ENCODE results near the gene SYS1. TPM values are rescaled to one million over a fixed set of nuclear protein-coding genes. Genes with fewer than 3 reads are reported as not detected.

The SYS1 gene
- total RNA-seq, 2 donors from 2014 or later = 28.0 to 33.3 TPM

DNA sequence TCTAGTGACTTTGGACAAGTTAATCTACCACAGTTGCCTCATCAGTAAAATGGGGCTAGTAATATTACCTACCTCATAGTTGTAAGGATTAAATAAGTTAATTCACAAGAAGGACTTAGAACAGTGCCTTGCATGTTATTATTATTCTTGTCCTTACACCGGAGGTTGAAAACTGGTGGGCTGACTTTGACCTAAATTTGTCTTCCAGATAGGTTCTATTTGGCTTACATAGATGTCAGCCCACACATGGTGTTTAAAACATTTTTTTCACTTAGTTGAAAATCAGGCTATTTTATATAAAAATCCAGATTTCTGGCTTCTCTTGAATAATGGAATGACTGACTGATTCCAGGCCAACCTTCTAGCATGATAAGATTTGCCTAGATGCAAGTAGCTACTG lies 3.2 kb downstream of the SYS1 start:
- no peak for ATAC-seq
- Mint-ChIP-seq H3K27ac (no peak overlapping the region), H3K9me3 (no peaks in the 10 kb centered on the region)

DNA sequence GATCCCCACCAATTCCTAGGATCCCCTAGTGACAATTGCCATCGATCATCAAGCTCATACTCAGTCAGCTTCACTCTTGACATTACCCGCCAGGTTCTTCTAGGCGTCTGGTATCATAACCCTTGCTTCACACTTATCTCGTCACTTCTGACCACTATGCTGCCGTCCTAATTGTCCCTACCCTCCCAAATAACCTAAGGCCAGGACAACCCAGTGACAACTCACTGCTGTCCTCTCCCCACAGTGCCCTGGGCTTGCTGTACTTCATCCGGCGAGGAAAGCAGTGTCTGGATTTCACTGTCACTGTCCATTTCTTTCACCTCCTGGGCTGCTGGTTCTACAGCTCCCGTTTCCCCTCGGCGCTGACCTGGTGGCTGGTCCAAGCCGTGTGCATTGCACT lies 3.7 kb downstream of the SYS1 start:
- Mint-ChIP-seq H3K27ac (no peak overlapping the region), H3K36me3 (peaks cover 6 to 7% of the 10 kb centered on the region in 2 donors), H3K9me3 (no peaks in the 10 kb centered on the region)
- ATAC-seq (no peak), DNase-seq (ENCODE audit: low spot score in 2 of 2) (no peak)

More for the DNA sequence above, 3.2 kb downstream of the SYS1 start:
- peaks cover 6 to 7% of the 10 kb centered on the region in 2 donors for H3K36me3 Mint-ChIP-seq
- DNase-seq (ENCODE audit: low spot score in 2 of 2) = no peak

DNA sequence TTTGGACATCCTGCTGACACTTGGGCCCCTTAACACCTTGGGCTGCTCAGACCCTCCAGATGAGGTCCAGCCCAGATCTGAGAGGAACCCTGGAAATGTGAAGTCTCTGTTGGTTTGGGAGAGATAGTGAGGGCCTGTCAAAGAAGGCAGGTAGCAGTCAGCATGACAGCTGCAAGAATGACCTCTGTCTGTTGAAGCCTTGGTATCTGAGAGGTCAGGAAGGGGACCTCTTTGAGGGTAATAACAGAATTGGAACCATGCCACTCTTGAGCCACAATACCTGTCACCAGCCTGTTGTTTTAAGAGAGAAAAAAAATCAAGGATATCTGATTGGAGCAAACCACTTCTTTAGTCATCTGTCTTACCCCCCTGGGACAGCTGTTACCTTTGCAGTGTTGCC lies 4.2 kb downstream of the SYS1 start:
- no peak for DNase-seq (ENCODE audit: low spot score in 2 of 2)
- ATAC-seq = no peak
- H3K36me3 Mint-ChIP-seq = peaks cover 6 to 7% of the 10 kb centered on the region in 2 donors
- no peak overlapping the region for H3K27ac Mint-ChIP-seq
- H3K9me3 Mint-ChIP-seq = no peaks in the 10 kb centered on the region

DNA sequence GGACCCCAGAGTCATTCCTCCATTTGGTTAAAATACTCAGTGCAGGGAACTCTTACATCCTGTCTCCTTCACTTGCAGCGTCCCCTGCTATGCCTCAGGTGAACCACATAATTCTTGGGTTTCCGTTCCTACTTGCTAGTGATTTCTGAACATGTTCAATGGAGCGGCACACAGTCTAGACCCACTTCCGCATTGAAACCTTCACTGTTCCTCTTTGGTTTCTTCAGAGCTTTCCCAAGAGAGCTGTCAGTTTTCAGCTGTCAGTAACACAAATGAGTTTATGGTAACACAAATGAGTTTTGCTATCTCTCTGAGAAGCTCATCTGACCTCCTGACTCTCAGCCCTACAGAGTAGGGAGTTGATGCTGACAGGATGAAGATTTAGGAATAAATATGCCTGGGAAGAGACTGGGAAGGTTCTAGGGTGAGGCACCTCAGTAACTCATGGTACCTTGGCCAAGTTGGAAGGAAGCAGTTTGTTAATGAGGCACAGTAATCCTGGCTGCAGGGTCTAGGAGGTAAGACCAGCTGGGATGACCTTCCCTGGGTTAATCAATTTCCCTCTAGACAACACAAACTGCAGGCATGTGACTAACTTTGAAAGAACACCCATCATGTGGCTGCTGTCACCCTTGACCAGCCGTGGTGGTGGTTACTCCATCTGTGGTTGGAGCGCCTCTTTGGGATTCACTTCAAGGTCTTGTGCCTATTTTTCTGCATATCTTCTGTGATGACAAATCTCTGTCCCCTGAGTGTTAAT lies 5.4 kb downstream of the SYS1 start:
- ATAC-seq (peak; percentile 57 to 60), DNase-seq (ENCODE audit: low spot score in 2 of 2) (no peak)
- peaks cover 5 to 6% of the 10 kb centered on the region in 2 donors for H3K36me3 Mint-ChIP-seq
- no peaks in the 10 kb centered on the region for H3K9me3 Mint-ChIP-seq
- peak overlapping the region in 1 of 2 donors; percentile 13 for H3K27ac Mint-ChIP-seq

DNA sequence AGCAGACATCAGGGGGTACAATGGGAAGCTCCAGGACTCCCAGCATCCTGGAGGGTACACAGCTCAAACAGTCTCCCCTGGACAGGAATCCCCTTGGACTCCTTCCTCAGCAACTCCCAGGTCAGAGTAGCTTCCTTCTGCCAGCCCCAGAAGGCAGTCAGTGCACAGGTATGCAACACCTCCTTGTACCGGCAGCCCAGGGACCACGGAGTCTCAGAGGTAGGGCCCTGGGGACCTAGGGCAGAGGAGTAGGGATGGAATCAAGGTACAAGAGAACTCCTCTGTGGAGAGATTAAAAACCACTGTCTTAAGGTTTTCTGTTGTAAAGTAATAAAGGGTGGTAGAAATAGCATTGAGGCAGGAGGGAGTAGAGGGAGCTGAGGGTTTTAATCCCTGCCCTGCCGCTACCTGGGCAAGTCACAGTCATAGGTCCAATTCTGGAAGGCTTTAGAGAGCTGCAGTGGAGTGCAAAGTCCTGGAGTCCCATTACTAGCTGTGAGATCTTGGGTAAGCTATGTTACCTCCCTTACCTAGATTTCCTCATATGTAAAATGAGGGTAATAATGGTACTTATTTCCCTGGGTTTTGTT lies 7.7 kb downstream of the SYS1 start:
- Mint-ChIP-seq H3K36me3 (peaks cover 0 to 6% of the 10 kb centered on the region in 2 donors), H3K9me3 (no peaks in the 10 kb centered on the region), H3K27ac (no peak overlapping the region)
- ATAC-seq (no peak), DNase-seq (ENCODE audit: low spot score in 2 of 2) (no peak)

DNA sequence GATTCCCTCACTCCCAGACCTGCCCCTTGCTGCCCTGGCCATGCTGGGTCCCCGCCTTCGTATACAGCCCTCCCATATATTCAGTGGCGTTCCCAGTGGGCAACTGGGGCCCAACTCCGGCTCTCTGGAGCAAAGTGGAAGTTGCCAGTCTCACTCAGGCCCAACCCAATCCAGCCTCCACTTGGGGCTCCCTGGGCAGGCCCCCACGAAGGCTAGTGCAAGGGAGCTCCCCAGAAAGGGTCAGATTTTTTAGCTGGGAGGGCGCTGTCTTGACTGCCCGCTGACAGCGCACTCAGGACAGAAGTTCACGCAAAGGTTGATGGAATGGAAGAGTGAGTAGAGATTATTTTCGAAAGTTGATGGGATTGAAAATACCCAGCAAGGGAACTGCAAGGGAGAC lies 9.3 kb downstream of the SYS1 start:
- peaks cover 0 to 2% of the 10 kb centered on the region in 2 donors for H3K36me3 Mint-ChIP-seq
- H3K9me3 Mint-ChIP-seq = no peaks in the 10 kb centered on the region
- DNase-seq (ENCODE audit: low spot score in 2 of 2) (no peak), ATAC-seq (no peak)
- peak overlapping the region; percentile 3 to 40 for H3K27ac Mint-ChIP-seq

DNA sequence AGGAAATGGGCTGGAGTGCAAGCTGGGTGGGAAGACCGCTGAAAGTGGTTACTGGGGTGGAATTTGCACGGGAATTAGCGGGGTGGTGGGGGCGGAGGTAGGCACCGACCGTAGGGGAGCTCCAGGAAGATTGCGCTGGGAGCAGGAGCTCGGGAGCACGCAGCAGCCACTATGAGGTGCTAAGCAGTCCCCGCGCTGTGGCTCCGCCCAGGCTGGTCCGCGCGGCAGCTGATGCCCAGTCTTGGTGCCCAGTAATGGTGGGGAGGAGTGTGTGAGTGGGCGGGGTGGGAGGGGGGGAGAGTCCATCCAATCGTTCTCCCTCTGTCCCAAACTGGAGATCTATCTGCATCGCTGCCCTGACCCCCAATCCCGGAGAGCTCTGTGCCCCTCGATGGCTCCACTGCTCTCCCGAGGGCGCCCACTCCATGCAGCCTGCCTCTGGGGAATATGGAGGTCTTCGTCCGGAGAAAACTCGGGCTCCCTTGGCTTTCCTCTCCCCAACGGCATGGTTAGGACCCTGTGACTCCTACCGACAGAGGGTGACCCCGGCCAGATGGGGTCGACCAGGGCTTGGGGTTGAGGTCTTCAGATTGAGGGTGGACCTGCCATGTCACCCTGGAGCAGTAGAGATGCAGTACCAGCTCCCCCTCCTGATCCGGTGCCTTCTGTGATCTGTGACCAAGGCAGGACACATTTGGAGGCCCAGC lies 9.8 kb downstream of the SYS1 start:
- H3K36me3 Mint-ChIP-seq = no peaks in the 10 kb centered on the region
- ATAC-seq (no peak), DNase-seq (ENCODE audit: low spot score in 2 of 2) (no peak)
- H3K27ac Mint-ChIP-seq = peak overlapping the region; percentile 40 to 85
- H3K9me3 Mint-ChIP-seq = no peaks in the 10 kb centered on the region

DNA sequence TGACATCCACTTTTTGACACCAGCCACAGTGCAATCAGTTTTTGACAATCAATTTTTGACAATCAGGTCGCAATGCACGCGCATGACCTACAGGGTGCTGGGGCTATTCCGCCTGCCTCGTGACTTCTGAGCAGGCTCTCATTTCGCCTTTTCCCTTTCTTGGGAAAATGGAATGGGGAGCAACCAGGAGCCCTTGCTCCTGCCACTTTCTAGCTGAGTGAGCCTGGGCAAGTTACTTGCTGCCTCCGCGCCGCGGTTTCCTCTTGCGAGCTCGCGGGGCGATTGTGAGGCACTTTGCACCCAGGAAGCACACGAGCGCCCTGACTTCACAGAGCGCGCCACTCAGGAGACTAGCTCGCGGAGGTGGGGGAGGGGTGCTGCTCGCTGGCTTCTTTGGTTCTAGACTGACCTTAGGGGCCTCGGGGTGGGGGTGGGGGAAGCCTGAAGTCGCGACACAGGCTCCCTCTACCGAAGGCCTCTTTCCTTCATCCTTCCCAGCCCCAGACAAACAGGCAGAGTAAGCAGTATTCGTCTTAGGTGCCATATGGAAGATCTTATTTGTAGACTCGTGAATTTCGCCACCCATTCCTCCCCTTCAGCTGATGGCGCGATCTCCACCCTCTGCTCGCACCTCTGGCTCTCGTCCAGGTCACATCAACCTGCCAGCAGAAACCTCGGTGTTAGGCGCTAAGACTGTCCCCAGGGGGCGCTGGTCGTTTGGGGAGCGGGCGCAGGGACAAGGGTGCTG lies 10.6 kb downstream of the SYS1 start:
- H3K36me3 Mint-ChIP-seq = no peaks in the 10 kb centered on the region
- H3K27ac Mint-ChIP-seq = peak overlapping the region; percentile 69 to 85
- no peaks in the 10 kb centered on the region for H3K9me3 Mint-ChIP-seq
- ATAC-seq = peak; percentile 91 to 92
- DNase-seq (ENCODE audit: low spot score in 2 of 2) = peak; percentile 85 to 96

DNA sequence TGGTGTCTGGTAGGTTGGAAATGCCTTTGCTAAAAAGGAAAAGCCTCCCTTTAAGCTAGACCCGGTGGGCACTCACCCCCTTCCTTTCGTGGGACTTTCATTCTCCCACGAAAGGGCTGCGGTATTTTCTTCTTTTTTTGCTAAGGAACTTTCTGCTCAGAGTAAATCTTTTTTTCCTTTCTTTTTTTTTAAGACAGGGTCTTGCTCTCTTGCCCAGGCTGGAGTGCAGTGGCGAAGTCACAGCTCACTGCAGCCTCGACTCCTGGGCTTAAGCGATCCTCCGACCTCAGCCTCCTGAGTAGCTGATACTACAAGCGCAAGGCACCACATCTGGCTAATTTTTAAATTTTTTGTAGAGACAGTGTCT lies 11.1 kb downstream of the SYS1 start:
- ATAC-seq (no peak), DNase-seq (ENCODE audit: low spot score in 2 of 2) (no peak)
- H3K27ac Mint-ChIP-seq = peak overlapping the region; percentile 7 to 85
- no peaks in the 10 kb centered on the region for H3K36me3 Mint-ChIP-seq
- no peaks in the 10 kb centered on the region for H3K9me3 Mint-ChIP-seq

DNA sequence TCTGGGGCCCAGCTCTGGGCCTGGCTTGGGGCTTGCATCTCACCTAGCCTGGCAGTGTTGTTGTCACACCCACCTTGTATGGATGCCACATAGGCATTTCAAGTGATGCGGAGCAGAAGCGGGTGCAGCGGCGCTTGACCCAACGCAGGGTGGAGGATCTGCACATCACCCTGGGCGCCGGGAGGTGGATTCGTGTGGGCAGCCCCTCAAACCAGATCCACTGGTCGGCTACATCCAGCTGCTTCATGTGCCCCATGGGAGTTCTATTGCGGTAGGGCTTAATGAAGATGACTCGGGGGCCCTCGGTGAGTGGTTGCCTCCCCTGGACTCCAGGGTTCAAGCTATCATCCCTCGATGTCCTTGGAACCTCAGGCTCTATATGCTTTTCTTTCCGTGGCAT lies 12.0 kb downstream of the SYS1 start:
- ATAC-seq = no peak
- Mint-ChIP-seq H3K27ac (peak overlapping the region in 1 of 2 donors; percentile 85), H3K9me3 (no peaks in the 10 kb centered on the region), H3K36me3 (no peaks in the 10 kb centered on the region)
- DNase-seq (ENCODE audit: low spot score in 2 of 2) = no peak

DNA sequence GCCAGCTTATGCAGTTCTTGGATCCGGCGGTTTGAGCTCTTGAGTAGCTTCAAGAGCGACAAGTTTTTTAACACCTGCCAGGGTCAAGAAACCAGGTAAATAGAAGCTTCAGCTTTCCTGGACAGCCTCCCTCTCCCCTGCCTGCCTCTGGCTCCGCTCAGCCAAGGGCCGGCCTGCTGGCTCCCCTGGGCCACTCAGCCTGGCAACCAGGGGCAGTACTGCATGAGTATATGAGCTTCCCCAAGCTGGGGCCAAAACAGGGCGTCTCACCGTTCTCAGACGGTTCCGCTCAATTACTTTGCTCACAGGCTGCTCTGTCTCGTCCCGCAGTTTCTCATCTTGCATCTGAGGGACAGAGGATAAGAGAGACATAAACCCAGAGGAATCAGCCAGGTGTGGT lies 14.3 kb downstream of the SYS1 start:
- no peaks in the 10 kb centered on the region for H3K36me3 Mint-ChIP-seq
- ATAC-seq (no peak), DNase-seq (ENCODE audit: low spot score in 2 of 2) (no peak)
- H3K27ac Mint-ChIP-seq = peak overlapping the region in 1 of 2 donors; percentile 47
- no peaks in the 10 kb centered on the region for H3K9me3 Mint-ChIP-seq

DNA sequence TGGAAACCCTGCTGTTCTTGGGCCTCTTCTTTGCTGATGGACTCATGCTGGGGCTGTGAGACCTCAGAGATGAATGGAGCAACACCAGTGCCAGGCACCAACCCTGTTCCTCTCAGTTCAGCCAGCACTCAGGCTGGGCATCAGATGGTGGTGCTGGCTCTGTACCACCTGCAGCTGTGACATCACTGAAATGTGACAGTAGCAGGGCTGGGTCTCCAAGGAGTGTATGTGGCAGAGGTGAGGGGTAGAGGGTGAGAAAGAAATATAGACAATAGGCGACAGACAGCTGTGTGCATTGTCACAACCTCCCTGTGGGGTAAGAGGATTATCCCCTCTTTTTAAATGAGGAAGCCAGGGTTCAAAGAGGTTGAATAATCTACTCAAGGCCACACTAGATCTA lies 15.2 kb downstream of the SYS1 start, which contains the start of gene TP53TG5:
Gene TP53TG5 (minus strand): TSS at position 135 of the 400 bp plus-strand sequence. CDS start 89 bp downstream, at position 46.
- Mint-ChIP-seq H3K27ac (peak within 1 kb of the TSS in 1 of 2 donors; percentile 47), H3K9me3 (no peaks in the 10 kb centered on the region), H3K36me3 (no peaks in the 10 kb centered on the region)
- ATAC-seq = no peak
- DNase-seq (ENCODE audit: low spot score in 2 of 2) = no peak

DNA sequence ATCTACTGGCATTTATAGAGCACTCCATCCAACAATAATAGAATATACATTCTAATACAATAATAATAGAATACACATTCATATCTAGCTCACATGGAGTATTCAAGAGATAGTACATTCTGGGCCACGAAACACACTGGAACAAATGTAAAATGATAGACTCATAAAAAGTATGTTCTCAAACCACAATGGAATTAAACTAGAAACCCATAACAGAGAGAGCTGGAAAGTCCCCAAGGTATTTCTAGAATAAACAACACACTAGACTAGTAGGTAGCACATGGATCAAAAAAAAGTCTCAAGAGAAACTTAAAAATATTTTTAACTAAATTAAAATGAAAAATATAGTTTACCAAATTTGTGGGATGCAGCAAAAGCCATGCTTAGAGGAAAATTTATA lies 24.3 kb downstream of the SYS1 start:
- ATAC-seq (peak in 1 of 2 donors; percentile 32), DNase-seq (ENCODE audit: low spot score in 2 of 2) (no peak)
- H3K9me3 Mint-ChIP-seq = peaks cover 0 to 9% of the 10 kb centered on the region in 2 donors
- peaks cover 5 to 12% of the 10 kb centered on the region in 2 donors for H3K36me3 Mint-ChIP-seq
- H3K27ac Mint-ChIP-seq = no peak overlapping the region

DNA sequence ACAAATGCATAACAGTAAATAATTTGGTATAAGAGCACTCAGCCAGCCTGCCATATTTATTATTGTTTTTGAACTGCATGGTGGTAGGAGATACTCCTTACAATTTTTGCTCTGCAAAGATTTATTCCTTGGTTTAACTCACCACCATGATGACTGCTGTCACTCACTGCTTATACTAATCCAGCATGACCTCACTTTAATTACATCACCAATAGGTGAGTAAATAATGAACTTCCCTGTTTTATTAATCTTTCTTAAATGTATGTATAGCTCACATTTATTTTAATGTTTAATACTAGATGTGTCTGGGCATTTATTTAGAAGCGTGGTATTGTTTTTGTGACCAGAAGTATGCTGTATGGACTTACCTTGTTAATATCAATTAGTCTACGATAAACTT lies 28.0 kb downstream of the SYS1 start:
- Mint-ChIP-seq H3K36me3 (peaks cover 10 to 16% of the 10 kb centered on the region in 2 donors), H3K27ac (no peak overlapping the region), H3K9me3 (peaks cover 0 to 9% of the 10 kb centered on the region in 2 donors)
- DNase-seq (ENCODE audit: low spot score in 2 of 2) = no peak
- ATAC-seq = no peak

DNA sequence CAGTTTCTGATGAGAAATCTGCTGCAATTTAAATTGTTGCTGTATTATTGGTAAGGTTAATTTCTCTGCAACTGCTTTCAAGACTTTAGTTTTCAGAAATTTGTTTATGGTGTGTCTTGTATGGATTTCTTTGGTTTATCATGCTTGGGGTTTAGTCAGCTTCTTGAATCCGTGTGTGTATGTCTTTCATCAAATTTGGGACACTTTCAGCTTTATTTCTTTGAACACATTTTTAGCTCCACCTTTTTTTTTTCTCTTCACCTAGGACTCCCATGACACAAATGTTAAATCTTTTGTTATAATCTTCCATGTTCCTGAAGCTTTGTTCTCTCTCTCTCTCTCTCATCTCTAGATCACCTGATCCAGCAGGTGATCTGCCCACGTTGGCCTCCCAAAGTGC lies 28.6 kb downstream of the SYS1 start:
- ATAC-seq (no peak), DNase-seq (ENCODE audit: low spot score in 2 of 2) (no peak)
- Mint-ChIP-seq H3K27ac (no peak overlapping the region), H3K36me3 (peaks cover 11 to 18% of the 10 kb centered on the region in 2 donors), H3K9me3 (peaks cover 0 to 9% of the 10 kb centered on the region in 2 donors)

DNA sequence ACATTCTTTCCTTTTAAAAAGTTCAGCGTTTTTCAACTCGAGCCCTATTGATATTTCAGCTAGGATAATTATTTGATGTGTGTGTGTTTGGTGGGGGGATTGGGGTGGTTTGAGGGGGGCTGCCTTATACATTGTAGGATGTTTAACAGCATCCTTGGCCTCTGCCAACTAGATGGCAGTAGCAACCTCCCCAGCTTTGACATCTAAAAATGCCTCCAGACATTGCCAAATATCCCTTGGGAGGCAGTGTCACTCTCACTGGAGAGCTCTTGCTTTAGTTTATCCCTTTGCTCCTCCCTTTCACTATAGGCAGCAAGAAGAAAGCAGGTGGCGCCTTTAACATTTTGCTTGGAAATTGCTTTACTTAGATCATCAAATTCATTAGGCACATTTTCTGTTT lies 29.8 kb downstream of the SYS1 start:
- peaks cover 6 to 11% of the 10 kb centered on the region in 2 donors for H3K36me3 Mint-ChIP-seq
- H3K9me3 Mint-ChIP-seq = peaks cover 0 to 4% of the 10 kb centered on the region in 2 donors
- no peak overlapping the region for H3K27ac Mint-ChIP-seq
- DNase-seq (ENCODE audit: low spot score in 2 of 2) = no peak
- ATAC-seq = no peak

All from activated naive CD4-positive, alpha-beta T cell treated with anti-CD3 and anti-CD28 coated beads, Interleukin-2, amount 50 U/mL, for 72 hours (primary cell).